Gastroesophageal sphincter (tissue), 3 donors: ENCODE measurements around the gene OTOGL.

Experiments
- POLR2A ChIP-seq, 2 donors: fragments of 450-650 bp; IDR thresholded peaks; one replicate each; pipeline ENCODE4 v1.6.1; 2017; ENCODE audit warnings: antibody characterized with exemption in 2 of 2, mild to moderate bottlenecking in 2 of 2, moderate library complexity in 1 of 2
- POLR2AphosphoS5 ChIP-seq: sonication (generic); formaldehyde crosslinking; IDR thresholded peaks from one replicate; pipeline ENCODE4 v1.6.1; 2017; ENCODE audit warnings: antibody characterized with exemption
- TF ChIP-seq, protein P1 (sequence below), 4 experiments: fragments of 200-600 bp in 2 of 4; fragments of 450-650 bp in 2 of 4; sonication (generic) in 1 of 4; IDR thresholded peaks; one replicate each; pipeline ENCODE4 v1.5.1; 2017 to 2019; ENCODE audit warnings: antibody characterized with exemption in 4 of 4, mild to moderate bottlenecking in 2 of 4, moderate library complexity in 2 of 4

GRCh38 chr12:80373666-80374065 is 274.3 kb downstream of the OTOGL start:
- no peak for TF ChIP-seq POLR2A (IDR thresholded peaks at IDR 0.05)
- TF ChIP-seq, protein P1, sequence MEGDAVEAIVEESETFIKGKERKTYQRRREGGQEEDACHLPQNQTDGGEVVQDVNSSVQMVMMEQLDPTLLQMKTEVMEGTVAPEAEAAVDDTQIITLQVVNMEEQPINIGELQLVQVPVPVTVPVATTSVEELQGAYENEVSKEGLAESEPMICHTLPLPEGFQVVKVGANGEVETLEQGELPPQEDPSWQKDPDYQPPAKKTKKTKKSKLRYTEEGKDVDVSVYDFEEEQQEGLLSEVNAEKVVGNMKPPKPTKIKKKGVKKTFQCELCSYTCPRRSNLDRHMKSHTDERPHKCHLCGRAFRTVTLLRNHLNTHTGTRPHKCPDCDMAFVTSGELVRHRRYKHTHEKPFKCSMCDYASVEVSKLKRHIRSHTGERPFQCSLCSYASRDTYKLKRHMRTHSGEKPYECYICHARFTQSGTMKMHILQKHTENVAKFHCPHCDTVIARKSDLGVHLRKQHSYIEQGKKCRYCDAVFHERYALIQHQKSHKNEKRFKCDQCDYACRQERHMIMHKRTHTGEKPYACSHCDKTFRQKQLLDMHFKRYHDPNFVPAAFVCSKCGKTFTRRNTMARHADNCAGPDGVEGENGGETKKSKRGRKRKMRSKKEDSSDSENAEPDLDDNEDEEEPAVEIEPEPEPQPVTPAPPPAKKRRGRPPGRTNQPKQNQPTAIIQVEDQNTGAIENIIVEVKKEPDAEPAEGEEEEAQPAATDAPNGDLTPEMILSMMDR (IDR thresholded peaks at IDR 0.05): no peak
- TF ChIP-seq POLR2AphosphoS5: no peak
